Stimulated activated memory B cell treated with anti-CD40 and anti-IgM and Interleukin-4, amounts not matched to agents 10 μg/mL and 1 μg/mL and 100 μg/mL, for 72 hours (primary cell): ENCODE data around the gene PIM2.
"Not testable (repeated sequence)": the region's sequence is repeated elsewhere in the genome, so short reads cannot be mapped to it uniquely, and the experiment has no call there.

Experiments used
- ATAC-seq: fragments of 150-1000 bp; cut with Tn5 transposase; 2 replicates; pipeline ENCODE4 v1.10.0; 2021
- H3K27ac Mint-ChIP-seq: one replicate; pipeline ENCODE4 v1.8.0; 2022; ENCODE audit warnings: mild to moderate bottlenecking, mixed read lengths
- H3K27me3 Mint-ChIP-seq: one replicate; pipeline ENCODE4 v1.8.0; 2022; ENCODE audit warnings: mixed read lengths
- H3K36me3 Mint-ChIP-seq: one replicate; pipeline ENCODE4 v1.8.0; 2022; ENCODE audit warnings: mixed read lengths
- H3K4me1 Mint-ChIP-seq: one replicate; pipeline ENCODE4 v1.8.0; 2022; ENCODE audit warnings: mixed read lengths
- H3K4me3 Mint-ChIP-seq: one replicate; pipeline ENCODE4 v1.8.0; 2022; ENCODE audit warnings: mild to moderate bottlenecking, moderate library complexity, mixed read lengths
- H3K9me3 Mint-ChIP-seq: one replicate; pipeline ENCODE4 v1.8.0; 2022; ENCODE audit warnings: mixed read lengths

Gene PIM2

DNA sequence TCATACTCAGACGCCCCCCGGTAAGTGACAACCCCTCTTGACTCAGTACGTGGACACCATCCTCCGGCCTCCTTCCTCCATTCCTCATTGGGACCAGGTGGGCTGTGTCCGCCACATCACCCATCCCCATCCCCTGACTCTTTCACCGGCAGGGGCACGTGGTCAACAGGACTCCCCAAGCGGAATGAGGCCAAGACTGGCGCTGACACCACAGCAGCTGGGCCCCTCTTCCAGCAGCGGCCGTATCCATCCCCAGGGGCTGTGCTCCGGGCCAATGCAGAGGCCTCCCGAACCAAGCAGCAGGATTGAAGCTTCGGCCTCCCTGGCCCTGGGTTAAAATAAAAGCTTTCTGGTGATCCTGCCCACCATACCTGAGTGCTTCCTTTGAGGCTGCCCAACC, 16.0 kb downstream of the PIM2 start:
- H3K27ac Mint-ChIP-seq, result no peak overlapping the region
- H3K4me1 Mint-ChIP-seq, result peaks cover 4% of the 10 kb centered on the region
- H3K36me3 Mint-ChIP-seq, result peaks cover 14% of the 10 kb centered on the region
- no peaks in the 10 kb centered on the region for H3K27me3 Mint-ChIP-seq
- H3K4me3 Mint-ChIP-seq, result no peak overlapping the region
- no peak for ATAC-seq
- H3K9me3 Mint-ChIP-seq, result no peaks in the 10 kb centered on the region

DNA sequence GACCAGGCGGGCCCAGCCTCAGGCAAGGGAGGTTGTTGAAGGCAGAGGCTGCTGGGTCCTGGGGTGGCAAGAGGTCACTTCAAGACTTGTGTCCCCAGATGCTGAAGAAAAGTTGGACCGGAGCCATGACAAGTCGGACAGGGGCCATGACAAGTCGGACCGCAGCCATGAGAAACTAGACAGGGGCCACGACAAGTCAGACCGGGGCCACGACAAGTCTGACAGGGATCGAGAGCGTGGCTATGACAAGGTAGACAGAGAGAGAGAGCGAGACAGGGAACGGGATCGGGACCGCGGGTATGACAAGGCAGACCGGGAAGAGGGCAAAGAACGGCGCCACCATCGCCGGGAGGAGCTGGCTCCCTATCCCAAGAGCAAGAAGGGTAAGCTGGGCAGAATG, 16.7 kb downstream of the PIM2 start:
- ATAC-seq, result no peak
- no peaks in the 10 kb centered on the region for H3K9me3 Mint-ChIP-seq
- H3K27ac Mint-ChIP-seq, result no peak overlapping the region
- H3K27me3 Mint-ChIP-seq, result no peaks in the 10 kb centered on the region
- H3K36me3 Mint-ChIP-seq, result peaks cover 14% of the 10 kb centered on the region
- H3K4me3 Mint-ChIP-seq, result no peak overlapping the region
- peaks cover 4% of the 10 kb centered on the region for H3K4me1 Mint-ChIP-seq

DNA sequence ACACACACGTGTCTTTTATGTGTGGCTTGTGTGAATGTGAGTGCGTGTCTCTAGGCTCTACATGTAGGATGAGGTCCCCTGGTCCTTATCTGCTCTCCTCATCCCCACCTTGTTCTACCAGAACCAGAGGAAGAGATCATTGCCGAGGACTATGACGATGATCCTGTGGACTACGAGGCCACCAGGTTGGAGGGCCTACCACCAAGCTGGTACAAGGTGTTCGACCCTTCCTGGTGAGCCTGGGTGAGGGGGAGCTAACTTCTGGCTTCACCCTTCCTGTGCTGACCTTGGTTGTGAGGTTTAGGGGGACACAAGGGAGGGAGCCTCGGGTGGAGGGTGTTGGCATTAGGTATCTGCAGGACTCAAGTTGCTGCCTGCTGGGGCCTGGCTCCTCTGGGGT, 17.8 kb downstream of the PIM2 start:
- H3K27me3 Mint-ChIP-seq, result no peaks in the 10 kb centered on the region
- no peak overlapping the region for H3K4me3 Mint-ChIP-seq
- H3K36me3 Mint-ChIP-seq, result peaks cover 14% of the 10 kb centered on the region
- H3K27ac Mint-ChIP-seq, result no peak overlapping the region
- no peak for ATAC-seq
- peaks cover 11% of the 10 kb centered on the region for H3K4me1 Mint-ChIP-seq
- H3K9me3 Mint-ChIP-seq, result no peaks in the 10 kb centered on the region

DNA sequence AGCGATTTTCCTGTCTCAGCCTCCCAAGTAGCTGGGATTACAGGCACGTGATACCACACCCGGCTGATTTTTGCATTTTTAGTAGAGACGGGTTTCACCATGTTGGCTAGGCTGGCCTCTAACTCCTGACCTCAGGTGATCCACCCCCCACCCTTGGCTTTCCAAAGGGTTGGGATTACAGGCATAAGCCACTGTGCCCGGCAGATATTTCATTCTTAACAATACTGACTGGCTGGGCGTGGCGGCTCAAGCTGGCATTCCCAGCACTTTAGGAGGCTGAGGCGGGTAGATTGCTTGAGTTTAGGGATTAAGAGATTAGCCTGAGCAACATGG, 19.8 kb downstream of the PIM2 start:
- peaks cover 12% of the 10 kb centered on the region for H3K36me3 Mint-ChIP-seq
- H3K9me3 Mint-ChIP-seq, result no peaks in the 10 kb centered on the region
- H3K27ac Mint-ChIP-seq, result peak overlapping the region; percentile 84
- ATAC-seq, result no peak
- peak overlapping the region; percentile 36 for H3K4me3 Mint-ChIP-seq
- H3K27me3 Mint-ChIP-seq, result no peaks in the 10 kb centered on the region
- H3K4me1 Mint-ChIP-seq, result peaks cover 20% of the 10 kb centered on the region

DNA sequence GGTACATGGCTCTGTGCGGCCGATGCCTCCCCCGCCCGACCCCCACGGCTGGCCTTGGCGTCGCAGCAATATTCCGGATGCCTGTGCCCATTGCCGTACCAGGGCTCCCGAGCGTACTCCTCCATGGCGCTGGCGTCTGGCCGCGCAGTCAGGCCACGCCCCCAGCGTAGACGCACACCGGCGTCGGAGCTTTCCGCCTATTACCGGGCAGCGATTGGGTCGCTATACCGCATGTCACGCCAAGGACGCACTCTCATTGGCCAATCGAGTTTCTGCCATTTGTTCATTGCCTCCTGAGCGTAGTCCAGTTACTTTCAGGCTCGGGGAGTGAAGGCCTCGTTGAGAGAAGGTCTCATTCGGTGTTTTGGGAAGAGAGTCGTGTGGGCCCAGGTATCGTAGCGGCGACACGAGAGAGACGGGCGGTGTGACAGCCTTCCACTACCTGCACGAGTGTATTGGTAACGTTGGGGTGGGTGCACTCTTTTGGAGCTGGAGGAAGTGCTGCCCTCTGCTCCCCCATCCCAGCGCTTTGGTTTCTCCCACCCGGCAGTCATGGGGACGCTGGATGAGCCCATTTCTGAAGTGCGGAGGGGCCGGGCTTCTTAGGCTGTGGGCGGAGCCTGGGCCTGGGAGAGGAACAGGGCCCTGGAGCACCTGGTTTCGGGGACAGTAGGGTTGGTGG, 21.1 kb downstream of the PIM2 start, which contains the start of the genes PQBP1 and TIMM17B:
Gene PQBP1 (plus strand): TSS at position 306 of the 682 bp plus-strand sequence. CDS start 580 bp downstream, outside the sequence.
Gene TIMM17B (minus strand): TSS at position 144 of the 682 bp plus-strand sequence. CDS start 19 bp downstream, at position 125.
- Mint-ChIP-seq H3K27ac (peak within 1 kb of the TSS; percentile 84), H3K4me3 (peak within 1 kb of the TSS; percentile 84), H3K4me1 (peaks cover 20% of the 10 kb centered on the region), H3K36me3 (peaks cover 8% of the 10 kb centered on the region), H3K27me3 (no peaks in the 10 kb centered on the region), H3K9me3 (no peaks in the 10 kb centered on the region)
- ATAC-seq, result peak; percentile 96

DNA sequence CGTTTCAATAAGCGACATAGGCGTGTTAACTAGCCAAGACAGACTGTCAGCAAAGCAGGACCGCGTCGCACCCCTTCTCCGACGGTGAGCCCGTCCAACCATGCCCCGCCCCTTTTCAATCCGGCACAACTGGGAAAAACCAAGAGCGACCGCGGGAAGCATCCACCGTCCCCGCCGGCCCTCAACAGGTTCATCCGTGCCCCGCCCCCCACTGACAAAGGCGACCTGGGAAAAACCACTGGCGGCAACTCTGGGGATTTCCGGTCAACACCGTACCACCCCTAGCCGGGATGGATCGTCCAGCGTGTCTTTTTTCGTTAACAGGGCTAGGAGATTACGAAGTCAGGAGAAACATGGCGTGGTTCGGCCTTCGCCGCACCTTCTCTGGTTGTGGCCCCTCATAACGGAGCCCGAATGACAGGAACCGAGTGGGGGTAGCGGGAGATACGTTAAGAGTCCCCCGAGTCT, 21.6 kb downstream of the PIM2 start:
- ATAC-seq, result peak; percentile 24
- H3K36me3 Mint-ChIP-seq, result peaks cover 6% of the 10 kb centered on the region

DNA sequence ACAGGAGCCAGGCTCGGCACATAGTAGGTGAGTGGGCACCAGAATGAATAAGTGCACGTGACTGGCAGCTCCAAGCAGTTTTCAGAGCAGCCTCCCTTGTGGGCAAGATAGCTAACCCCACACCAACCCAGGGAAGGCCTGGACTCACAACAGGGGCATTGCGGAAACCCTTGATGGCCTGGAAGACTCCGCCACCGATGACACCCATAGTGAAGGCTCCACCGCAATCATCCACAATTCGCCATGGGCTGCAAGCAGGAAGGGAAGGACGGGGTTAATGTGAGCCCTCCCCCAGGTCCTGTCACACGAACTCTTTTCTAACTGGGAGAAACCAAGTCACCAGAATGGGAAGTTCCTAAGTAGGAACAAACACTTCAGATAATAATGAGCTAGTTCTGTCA, 22.2 kb downstream of the PIM2 start:
- ATAC-seq, result no peak
- peak overlapping the region; percentile 84 for H3K27ac Mint-ChIP-seq
- H3K4me3 Mint-ChIP-seq, result peak overlapping the region; percentile 84
- H3K4me1 Mint-ChIP-seq, result peaks cover 20% of the 10 kb centered on the region
- H3K27me3 Mint-ChIP-seq, result no peaks in the 10 kb centered on the region
- no peaks in the 10 kb centered on the region for H3K36me3 Mint-ChIP-seq
- H3K9me3 Mint-ChIP-seq, result no peaks in the 10 kb centered on the region

More for the DNA sequence above, 21.6 kb downstream of the PIM2 start:
- Mint-ChIP-seq H3K4me3 (peak overlapping the region; percentile 84), H3K9me3 (no peaks in the 10 kb centered on the region), H3K4me1 (peaks cover 20% of the 10 kb centered on the region), H3K27ac (peak overlapping the region; percentile 84), H3K27me3 (no peaks in the 10 kb centered on the region)

DNA sequence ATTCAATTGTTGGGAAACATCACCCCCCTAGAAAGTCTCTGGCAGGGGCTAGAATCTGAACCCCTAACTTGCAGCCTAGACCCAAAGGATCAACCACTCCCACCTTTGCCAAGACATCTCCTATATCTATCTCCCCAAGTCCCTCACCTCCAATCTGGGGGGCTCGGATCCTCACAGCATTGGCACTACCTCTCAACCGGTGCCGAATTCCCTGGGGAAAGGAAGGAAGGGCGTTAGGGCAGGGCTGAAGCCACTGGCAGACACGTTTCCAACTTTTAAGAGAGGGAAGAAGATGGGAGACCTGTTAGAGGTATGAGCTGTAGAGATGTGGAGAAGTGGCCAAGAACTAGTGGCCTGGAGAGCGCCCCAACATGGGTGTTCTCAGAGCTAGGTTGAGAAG, 23.9 kb downstream of the PIM2 start:
- no peaks in the 10 kb centered on the region for H3K9me3 Mint-ChIP-seq
- no peak overlapping the region for H3K4me3 Mint-ChIP-seq
- no peak overlapping the region for H3K27ac Mint-ChIP-seq
- no peaks in the 10 kb centered on the region for H3K36me3 Mint-ChIP-seq
- H3K27me3 Mint-ChIP-seq, result no peaks in the 10 kb centered on the region
- no peak for ATAC-seq
- H3K4me1 Mint-ChIP-seq, result peaks cover 31% of the 10 kb centered on the region

DNA sequence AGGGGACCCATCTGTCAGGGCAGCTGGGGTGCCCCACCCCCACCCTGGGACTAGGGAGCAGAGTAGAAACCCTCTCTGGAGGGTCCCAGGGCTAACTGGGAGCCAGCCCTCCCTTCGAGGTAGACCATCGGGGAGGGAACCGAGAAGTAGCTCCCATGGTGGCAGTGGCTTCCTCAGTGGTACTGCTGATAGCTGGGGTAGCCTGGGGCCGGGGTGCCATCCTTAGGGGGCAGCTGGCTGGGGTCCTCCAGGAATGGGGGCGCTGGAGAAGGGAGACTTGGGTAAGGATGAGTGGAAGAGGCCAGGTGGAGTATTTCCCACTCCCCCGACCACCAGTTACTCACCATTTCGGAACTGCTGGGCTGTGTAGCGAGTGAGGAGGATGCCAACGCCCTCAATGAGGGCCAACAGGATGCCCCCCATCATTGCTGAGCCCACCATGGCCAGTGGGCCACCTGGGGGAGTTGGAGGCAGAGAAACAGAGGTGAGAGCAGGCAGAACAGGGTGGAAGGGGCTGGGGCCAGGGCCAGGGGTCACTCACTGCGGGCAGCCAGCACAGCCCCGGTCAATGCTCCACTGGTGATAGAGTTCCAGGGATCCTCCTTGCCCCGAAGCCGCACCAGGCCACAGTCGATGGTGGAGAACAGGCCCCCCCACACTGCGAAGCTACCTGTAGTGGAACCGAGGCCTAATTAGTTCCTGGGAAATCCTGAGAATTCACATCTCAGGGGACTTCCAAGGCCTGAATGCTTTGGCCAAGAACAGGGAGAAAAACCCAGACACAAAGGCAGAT, 25.1 kb downstream of the PIM2 start:
- peaks cover 31% of the 10 kb centered on the region for H3K4me1 Mint-ChIP-seq

DNA sequence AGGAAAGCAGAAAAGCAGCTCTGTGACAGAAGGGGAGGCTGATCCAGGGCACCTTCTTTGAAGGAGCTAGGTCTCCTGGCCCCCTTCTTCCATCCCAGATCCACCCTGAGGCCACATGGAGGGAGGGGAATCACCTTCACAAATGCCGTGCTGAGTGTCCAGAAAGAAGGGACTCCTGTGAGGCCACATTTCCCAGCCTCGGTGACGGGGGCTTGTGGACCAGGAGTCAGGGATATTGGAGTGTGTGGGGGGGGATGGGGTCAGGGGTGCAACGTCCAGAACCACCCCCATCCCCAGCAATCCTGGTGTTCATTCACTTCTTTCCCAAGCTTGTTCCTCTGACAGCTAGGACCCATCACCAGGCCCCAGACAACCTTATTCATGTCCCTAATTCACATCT, 25.9 kb downstream of the PIM2 start:
- H3K36me3 Mint-ChIP-seq, result no peaks in the 10 kb centered on the region
- no peaks in the 10 kb centered on the region for H3K27me3 Mint-ChIP-seq
- no peaks in the 10 kb centered on the region for H3K9me3 Mint-ChIP-seq
- ATAC-seq, result no peak
- H3K4me1 Mint-ChIP-seq, result peaks cover 27% of the 10 kb centered on the region
- no peak overlapping the region for H3K27ac Mint-ChIP-seq
- no peak overlapping the region for H3K4me3 Mint-ChIP-seq

More for the DNA sequence above, 25.1 kb downstream of the PIM2 start:
- no peak for ATAC-seq
- Mint-ChIP-seq H3K4me3 (no peak overlapping the region), H3K36me3 (no peaks in the 10 kb centered on the region), H3K9me3 (no peaks in the 10 kb centered on the region), H3K27ac (no peak overlapping the region), H3K27me3 (no peaks in the 10 kb centered on the region)

DNA sequence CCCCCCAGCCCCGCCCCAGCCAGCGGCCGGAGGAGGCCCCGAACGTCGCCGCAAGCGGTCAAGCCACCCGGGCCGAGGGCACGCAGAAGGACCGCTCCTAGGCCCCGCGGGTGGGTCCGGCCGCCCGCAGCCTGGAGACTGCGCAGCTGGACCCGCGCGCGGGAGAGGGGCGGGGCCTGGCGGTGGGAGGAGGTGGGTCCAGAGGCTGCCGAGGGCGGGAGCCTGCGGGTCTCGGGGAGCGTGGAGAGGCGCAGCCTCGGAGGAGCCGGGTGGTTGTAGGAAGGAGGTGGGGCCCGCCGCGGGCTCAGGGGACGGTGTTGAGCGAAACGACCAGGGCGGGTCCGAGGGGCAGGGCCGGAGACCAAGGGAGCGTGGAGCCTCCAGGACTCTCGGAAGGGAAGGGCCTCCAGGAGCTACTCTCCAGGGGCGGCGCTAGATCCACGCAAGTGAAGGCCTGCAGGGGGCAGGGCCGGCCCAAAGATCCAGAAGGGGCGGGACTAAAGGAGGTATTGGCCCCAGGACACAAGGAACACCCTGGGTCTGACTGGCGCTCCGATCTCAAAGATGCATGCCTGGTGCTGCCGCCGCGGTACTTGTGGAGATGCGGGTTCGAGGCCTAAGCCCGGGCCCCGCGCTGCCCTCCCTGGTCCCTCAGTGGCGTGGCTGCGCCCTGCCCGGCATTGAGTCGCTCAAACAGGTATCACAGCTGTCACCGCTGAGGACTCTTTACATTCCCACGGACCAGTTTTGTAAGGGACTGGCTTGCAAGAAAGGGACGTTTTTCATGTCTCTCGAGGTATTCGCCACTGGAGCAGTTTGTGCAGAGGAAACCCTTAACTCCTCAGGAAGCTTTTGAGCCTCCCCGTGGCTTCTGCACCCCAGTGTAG, 27.2 kb downstream of the PIM2 start:
- Mint-ChIP-seq H3K4me1 (peaks cover 22% of the 10 kb centered on the region), H3K27me3 (no peaks in the 10 kb centered on the region), H3K27ac (no peak overlapping the region), H3K9me3 (no peaks in the 10 kb centered on the region), H3K4me3 (peak overlapping the region; percentile 74), H3K36me3 (no peaks in the 10 kb centered on the region)
- peak; percentile 94 for ATAC-seq

DNA sequence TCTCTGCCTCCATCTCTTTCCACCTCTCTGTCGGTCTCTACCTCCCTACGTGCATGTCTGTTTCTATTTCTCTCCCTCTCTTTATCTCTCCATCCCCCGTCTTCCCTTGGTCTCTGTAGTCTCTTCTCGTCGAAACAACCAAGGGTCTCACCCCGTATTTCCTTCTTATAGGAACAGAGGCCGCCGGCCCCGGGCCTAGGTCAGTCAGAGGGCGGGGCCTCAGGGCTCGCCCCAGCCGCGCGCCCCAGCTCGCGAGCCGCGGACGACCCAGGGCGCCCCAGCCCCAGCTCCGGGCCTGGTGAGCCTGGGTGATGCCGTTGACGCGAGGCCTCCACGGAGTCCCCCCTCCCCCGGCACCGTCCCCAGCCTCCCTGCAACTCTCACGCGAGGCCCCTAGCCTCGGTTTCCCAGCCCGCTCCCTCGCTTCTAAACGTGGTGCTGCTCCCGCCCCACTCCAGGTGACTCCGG, 27.9 kb downstream of the PIM2 start:
- Mint-ChIP-seq H3K27ac (peak overlapping the region; percentile 54), H3K27me3 (no peaks in the 10 kb centered on the region), H3K36me3 (no peaks in the 10 kb centered on the region), H3K4me3 (peak overlapping the region; percentile 74), H3K4me1 (peaks cover 20% of the 10 kb centered on the region), H3K9me3 (no peaks in the 10 kb centered on the region)
- peak; percentile 75 for ATAC-seq

DNA sequence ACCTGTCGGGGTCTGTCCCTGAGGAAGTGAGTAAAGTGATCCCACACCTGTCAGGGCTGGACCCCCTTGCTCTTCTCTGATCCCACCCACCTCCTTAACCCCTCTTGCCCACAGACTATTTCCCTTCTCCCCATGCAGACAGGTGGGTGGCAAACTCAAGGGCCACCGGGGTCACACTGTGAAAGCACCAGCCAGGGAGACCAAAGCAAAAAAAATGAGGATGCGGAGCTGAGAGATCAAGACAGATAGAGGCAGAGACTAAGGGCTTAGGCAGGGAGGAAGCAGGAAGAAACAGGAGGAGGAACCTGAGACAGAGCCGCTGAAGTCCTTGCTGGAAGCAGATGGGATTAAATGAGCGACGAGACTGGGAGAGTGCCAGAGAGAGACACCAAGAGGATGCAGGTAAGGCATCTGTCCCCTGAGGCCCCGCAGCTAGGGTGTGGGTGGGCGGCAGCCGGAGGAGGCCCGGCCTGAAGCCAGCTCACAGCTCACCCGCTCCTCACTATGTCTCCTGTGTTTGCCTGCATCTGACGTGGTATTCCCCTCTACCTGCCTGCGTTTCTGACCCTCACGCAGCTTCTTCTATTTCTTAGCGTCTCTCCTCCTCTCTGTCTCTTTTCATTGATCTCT, 28.4 kb downstream of the PIM2 start:
- Mint-ChIP-seq H3K4me3 (peak overlapping the region; percentile 74), H3K9me3 (no peaks in the 10 kb centered on the region), H3K27ac (peak overlapping the region; percentile 54), H3K36me3 (no peaks in the 10 kb centered on the region), H3K4me1 (peaks cover 17% of the 10 kb centered on the region), H3K27me3 (no peaks in the 10 kb centered on the region)
- ATAC-seq, result peak; percentile 6

DNA sequence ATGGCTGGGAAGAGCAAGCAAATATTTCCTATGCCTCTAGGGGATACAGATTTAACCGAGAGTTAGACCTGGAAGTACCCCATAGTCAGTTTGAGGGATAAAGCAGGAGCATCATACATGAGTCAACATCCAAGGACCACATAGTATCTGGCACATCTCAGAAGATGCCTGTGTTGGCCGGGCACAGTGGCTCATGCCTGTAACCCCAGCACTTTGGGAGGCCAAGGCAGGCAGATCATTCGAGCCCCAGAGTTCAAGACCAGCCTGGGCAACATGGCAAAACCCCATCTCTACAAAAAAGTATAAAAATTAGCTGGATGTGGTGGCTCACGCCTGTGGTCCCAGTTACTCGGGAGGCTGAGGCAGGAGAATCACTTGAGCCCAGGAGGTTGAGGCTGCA, 32.2 kb downstream of the PIM2 start:
- not testable (repeated sequence) for H3K27ac Mint-ChIP-seq, H3K36me3 Mint-ChIP-seq, H3K4me3 Mint-ChIP-seq, H3K27me3 Mint-ChIP-seq, H3K9me3 Mint-ChIP-seq, ATAC-seq
- peaks cover 11% of the 10 kb centered on the region for H3K4me1 Mint-ChIP-seq
